Measurements from ENCODE around the gene MYO16.

MYO16 gene

GRCh38 chr13:108827646-108828045 is 198.2 kb downstream of the MYO16 start (continued):
- no peak for TF ChIP-seq ZNF658 (tag by site-specific recombination; IDR thresholded peaks at IDR 0.05)

GRCh38 chr13:108828086-108828815 is 198.8 kb downstream of the MYO16 start:
- ChIA-PET POLR2A (no interaction called here), CTCF (no interaction called here)
- Histone ChIP-seq H3K36me3 (ENCODE audit: control insufficient read depth in 2 of 2, insufficient read depth in 1 of 2, low read length in 2 of 2) (no peaks in the 10 kb centered on the region), H3K27ac (ENCODE audit: extremely low read depth, low read depth, low read length) (no peak overlapping the region), H3K9me3 (ENCODE audit: control insufficient read depth, insufficient read depth, low read depth, low read length) (no peaks in the 10 kb centered on the region), H3K4me1 (ENCODE audit: control insufficient read depth, insufficient read depth, low read length) (no peaks in the 10 kb centered on the region), H3K4me3 (ENCODE audit: low read depth, low read length) (no peak overlapping the region)
- TF ChIP-seq MEIS1 (CRISPR knock-in tag; IDR thresholded peaks at IDR 0.05; ENCODE audit: borderline replicate concordance) (no peak), ZNF311 (tag by site-specific recombination; IDR thresholded peaks at IDR 0.05; ENCODE audit: borderline replicate concordance) (no peak), OSR2 (tag by site-specific recombination; IDR thresholded peaks at IDR 0.05) (no peak), AEBP2 (tag by site-specific recombination; IDR thresholded peaks at IDR 0.05; ENCODE audit: borderline replicate concordance) (no peak), ZNF585B (tag by site-specific recombination; IDR thresholded peaks at IDR 0.05) (no peak), ZXDB (tag by site-specific recombination; IDR thresholded peaks at IDR 0.05) (no peak), SP2 (tag by site-specific recombination; IDR thresholded peaks at IDR 0.05) (no peak), ZNF324 (tag by site-specific recombination; IDR thresholded peaks at IDR 0.05) (no peak), ZSCAN30 (tag by site-specific recombination; IDR thresholded peaks at IDR 0.05) (no peak)
- TF ChIP-seq, protein P1, sequence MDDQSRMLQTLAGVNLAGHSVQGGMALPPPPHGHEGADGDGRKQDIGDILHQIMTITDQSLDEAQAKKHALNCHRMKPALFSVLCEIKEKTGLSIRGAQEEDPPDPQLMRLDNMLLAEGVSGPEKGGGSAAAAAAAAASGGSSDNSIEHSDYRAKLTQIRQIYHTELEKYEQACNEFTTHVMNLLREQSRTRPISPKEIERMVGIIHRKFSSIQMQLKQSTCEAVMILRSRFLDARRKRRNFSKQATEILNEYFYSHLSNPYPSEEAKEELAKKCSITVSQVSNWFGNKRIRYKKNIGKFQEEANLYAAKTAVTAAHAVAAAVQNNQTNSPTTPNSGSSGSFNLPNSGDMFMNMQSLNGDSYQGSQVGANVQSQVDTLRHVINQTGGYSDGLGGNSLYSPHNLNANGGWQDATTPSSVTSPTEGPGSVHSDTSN (CRISPR knock-in tag; IDR thresholded peaks at IDR 0.05), result no peak
- TF ChIP-seq, protein P2, sequence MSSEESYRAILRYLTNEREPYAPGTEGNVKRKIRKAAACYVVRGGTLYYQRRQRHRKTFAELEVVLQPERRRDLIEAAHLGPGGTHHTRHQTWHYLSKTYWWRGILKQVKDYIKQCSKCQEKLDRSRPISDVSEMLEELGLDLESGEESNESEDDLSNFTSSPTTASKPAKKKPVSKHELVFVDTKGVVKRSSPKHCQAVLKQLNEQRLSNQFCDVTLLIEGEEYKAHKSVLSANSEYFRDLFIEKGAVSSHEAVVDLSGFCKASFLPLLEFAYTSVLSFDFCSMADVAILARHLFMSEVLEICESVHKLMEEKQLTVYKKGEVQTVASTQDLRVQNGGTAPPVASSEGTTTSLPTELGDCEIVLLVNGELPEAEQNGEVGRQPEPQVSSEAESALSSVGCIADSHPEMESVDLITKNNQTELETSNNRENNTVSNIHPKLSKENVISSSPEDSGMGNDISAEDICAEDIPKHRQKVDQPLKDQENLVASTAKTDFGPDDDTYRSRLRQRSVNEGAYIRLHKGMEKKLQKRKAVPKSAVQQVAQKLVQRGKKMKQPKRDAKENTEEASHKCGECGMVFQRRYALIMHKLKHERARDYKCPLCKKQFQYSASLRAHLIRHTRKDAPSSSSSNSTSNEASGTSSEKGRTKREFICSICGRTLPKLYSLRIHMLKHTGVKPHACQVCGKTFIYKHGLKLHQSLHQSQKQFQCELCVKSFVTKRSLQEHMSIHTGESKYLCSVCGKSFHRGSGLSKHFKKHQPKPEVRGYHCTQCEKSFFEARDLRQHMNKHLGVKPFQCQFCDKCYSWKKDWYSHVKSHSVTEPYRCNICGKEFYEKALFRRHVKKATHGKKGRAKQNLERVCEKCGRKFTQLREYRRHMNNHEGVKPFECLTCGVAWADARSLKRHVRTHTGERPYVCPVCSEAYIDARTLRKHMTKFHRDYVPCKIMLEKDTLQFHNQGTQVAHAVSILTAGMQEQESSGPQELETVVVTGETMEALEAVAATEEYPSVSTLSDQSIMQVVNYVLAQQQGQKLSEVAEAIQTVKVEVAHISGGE (tag by site-specific recombination; conservative IDR thresholded peaks at IDR 0.05; ENCODE audit: low read depth), result no peak
- TF ChIP-seq, protein P3, sequence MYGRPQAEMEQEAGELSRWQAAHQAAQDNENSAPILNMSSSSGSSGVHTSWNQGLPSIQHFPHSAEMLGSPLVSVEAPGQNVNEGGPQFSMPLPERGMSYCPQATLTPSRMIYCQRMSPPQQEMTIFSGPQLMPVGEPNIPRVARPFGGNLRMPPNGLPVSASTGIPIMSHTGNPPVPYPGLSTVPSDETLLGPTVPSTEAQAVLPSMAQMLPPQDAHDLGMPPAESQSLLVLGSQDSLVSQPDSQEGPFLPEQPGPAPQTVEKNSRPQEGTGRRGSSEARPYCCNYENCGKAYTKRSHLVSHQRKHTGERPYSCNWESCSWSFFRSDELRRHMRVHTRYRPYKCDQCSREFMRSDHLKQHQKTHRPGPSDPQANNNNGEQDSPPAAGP (tag by site-specific recombination; IDR thresholded peaks at IDR 0.05), result no peak
- TF ChIP-seq, protein P4, sequence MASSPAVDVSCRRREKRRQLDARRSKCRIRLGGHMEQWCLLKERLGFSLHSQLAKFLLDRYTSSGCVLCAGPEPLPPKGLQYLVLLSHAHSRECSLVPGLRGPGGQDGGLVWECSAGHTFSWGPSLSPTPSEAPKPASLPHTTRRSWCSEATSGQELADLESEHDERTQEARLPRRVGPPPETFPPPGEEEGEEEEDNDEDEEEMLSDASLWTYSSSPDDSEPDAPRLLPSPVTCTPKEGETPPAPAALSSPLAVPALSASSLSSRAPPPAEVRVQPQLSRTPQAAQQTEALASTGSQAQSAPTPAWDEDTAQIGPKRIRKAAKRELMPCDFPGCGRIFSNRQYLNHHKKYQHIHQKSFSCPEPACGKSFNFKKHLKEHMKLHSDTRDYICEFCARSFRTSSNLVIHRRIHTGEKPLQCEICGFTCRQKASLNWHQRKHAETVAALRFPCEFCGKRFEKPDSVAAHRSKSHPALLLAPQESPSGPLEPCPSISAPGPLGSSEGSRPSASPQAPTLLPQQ (tag by site-specific recombination; IDR thresholded peaks at IDR 0.05), result no peak

DNA sequence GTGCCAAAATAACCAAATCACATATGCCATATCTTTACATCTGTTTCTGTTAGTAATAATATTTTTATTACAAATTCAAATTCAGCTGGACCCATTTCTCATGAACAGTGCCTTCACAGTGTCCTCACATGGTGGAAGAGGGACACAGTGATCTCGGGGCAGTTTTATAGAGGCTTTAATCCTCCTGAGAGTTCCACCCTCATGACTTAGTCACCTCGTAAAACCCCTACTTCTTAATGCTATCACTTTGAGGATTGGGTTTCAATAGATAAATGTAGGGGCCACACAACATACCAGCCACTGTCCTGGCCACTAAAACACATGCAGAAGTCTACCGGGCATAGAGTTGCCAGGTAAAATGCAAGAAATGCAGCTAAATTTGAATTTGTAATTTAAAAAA is 201.5 kb downstream of the MYO16 start:
- Histone ChIP-seq H3K9me3 (ENCODE audit: control insufficient read depth, insufficient read depth, low read depth, low read length) (no peaks in the 10 kb centered on the region), H3K4me1 (ENCODE audit: control insufficient read depth, insufficient read depth, low read length) (no peaks in the 10 kb centered on the region), H3K27ac (ENCODE audit: extremely low read depth, low read depth, low read length) (no peak overlapping the region), H3K36me3 (ENCODE audit: control insufficient read depth in 2 of 2, insufficient read depth in 1 of 2, low read length in 2 of 2) (no peaks in the 10 kb centered on the region), H3K4me3 (ENCODE audit: low read depth, low read length) (no peak overlapping the region)
- ChIA-PET CTCF (no interaction called here), POLR2A (no interaction called here)
- TF ChIP-seq ELK4 (IDR thresholded peaks at IDR 0.05; ENCODE audit: borderline replicate concordance, low read depth, low read length) (no peak), ZNF747 (tag by site-specific recombination; IDR thresholded peaks at IDR 0.05) (no peak), ZNF174 (tag by site-specific recombination; IDR thresholded peaks at IDR 0.05) (no peak), ZNF16 (tag by site-specific recombination; IDR thresholded peaks at IDR 0.05; ENCODE audit: low read depth) (no peak), ZNF544 (tag by site-specific recombination; IDR thresholded peaks at IDR 0.05) (no peak), ZSCAN16 (tag by site-specific recombination; IDR thresholded peaks at IDR 0.05) (no peak), KLF9 (tag by site-specific recombination; IDR thresholded peaks at IDR 0.05; ENCODE audit: low read depth) (no peak), ZEB2 (tag by site-specific recombination; IDR thresholded peaks at IDR 0.05) (no peak), ZNF169 (tag by site-specific recombination; IDR thresholded peaks at IDR 0.05) (no peak), KLF16 (tag by site-specific recombination; IDR thresholded peaks at IDR 0.05) (no peak)

All from HEK293 (cell line).